NCI-H146 treated with DMSO at 0.1 percent for 48 hours (cell line): ENCODE measurements around the gene ATF7IP2.
"Not testable (repeated sequence)": the region's sequence is repeated elsewhere in the genome, so short reads cannot be mapped to it uniquely, and the experiment has no call there.

Source experiments
- DNase-seq: peaks from one replicate; lab custom pipeline; 2025; ENCODE audit not compliant: unreplicated experiment; lab: John Stamatoyannopoulos, UW

The ATF7IP2 gene

GRCh38 chr16:10385725-10386516 lies at the start of gene ATF7IP2:
Gene ATF7IP2 (plus strand): TSS chr16:10386061. CDS start chr16:10430621, 44,560 bp downstream.
- no peak for DNase-seq

- DNase-seq = no peak
Observed at GRCh38 chr16:10338426-10338825, 47.4 kb upstream of the ATF7IP2 start.

- DNase-seq = no peak
Observed at GRCh38 chr16:10339777-10340732, 45.8 kb upstream of the ATF7IP2 start.

GRCh38 chr16:10343124-10343760 lies 42.6 kb upstream of the ATF7IP2 start:
- DNase-seq = no peak

GRCh38 chr16:10344699-10345098 lies 41.2 kb upstream of the ATF7IP2 start:
- not testable (repeated sequence) for DNase-seq

GRCh38 chr16:10345629-10346028 lies 40.2 kb upstream of the ATF7IP2 start:
- DNase-seq = no peak

- no peak for DNase-seq
Observed at GRCh38 chr16:10349851-10350250, 36.0 kb upstream of the ATF7IP2 start.

GRCh38 chr16:10352262-10352661 lies 33.6 kb upstream of the ATF7IP2 start:
- DNase-seq = no peak

- DNase-seq = no peak
Observed at GRCh38 chr16:10355589-10355988, 30.3 kb upstream of the ATF7IP2 start.

GRCh38 chr16:10356870-10357842 lies 28.7 kb upstream of the ATF7IP2 start:
- DNase-seq = no peak

GRCh38 chr16:10361747-10362076 lies 24.1 kb upstream of the ATF7IP2 start:
- not testable (repeated sequence) for DNase-seq

- DNase-seq = no peak
Observed at GRCh38 chr16:10362077-10362863, 23.6 kb upstream of the ATF7IP2 start.

- not testable (repeated sequence) for DNase-seq
Observed at GRCh38 chr16:10362864-10363197, 23.0 kb upstream of the ATF7IP2 start.

GRCh38 chr16:10366619-10367018 lies 19.2 kb upstream of the ATF7IP2 start:
- DNase-seq = not testable (repeated sequence)

GRCh38 chr16:10367616-10368188 lies 18.2 kb upstream of the ATF7IP2 start:
- no peak for DNase-seq

GRCh38 chr16:10368969-10369551 lies 16.8 kb upstream of the ATF7IP2 start:
- no peak for DNase-seq

- no peak for DNase-seq
Observed at GRCh38 chr16:10370096-10370726, 15.7 kb upstream of the ATF7IP2 start.

- DNase-seq = no peak
Observed at GRCh38 chr16:10371592-10371991, 14.3 kb upstream of the ATF7IP2 start.
